GM12891 (cell line): Measurements from ENCODE around the gene ACTN2.

ENCODE experiments used
- PAX5 ChIP-seq: IDR thresholded peaks from 2 replicates; pipeline ENCODE4 v1.6.1; 2011; ENCODE audit warnings: low read length, moderate library complexity, mild to moderate bottlenecking; ENCODE audit not compliant: insufficient read depth, severe bottlenecking
- POLR2A ChIP-seq: IDR thresholded peaks from 2 replicates; pipeline ENCODE4 v1.6.1; 2011; ENCODE audit warnings: low read depth, low read length, control low read depth
- POLR2AphosphoS5 ChIP-seq: IDR thresholded peaks from 2 replicates; pipeline ENCODE4 v1.6.1; 2011; ENCODE audit warnings: low read depth, low read length, control low read depth
- SPI1 ChIP-seq: IDR thresholded peaks from 2 replicates; pipeline ENCODE4 v1.6.1; 2011; ENCODE audit warnings: low read depth, low read length, control low read depth
- TAF1 ChIP-seq: IDR thresholded peaks from 2 replicates; pipeline ENCODE4 v1.6.1; 2011; ENCODE audit warnings: low read depth, low read length, control low read depth

- TF ChIP-seq POLR2AphosphoS5 (no peak), POLR2A (no peak), TAF1 (no peak), SPI1 (no peak), PAX5 (no peak)
Observed at GRCh38 chr1:236677641-236678235, 8.6 kb upstream of the ACTN2 start.
